ENCODE measurements around the gene C20orf141.

DNA sequence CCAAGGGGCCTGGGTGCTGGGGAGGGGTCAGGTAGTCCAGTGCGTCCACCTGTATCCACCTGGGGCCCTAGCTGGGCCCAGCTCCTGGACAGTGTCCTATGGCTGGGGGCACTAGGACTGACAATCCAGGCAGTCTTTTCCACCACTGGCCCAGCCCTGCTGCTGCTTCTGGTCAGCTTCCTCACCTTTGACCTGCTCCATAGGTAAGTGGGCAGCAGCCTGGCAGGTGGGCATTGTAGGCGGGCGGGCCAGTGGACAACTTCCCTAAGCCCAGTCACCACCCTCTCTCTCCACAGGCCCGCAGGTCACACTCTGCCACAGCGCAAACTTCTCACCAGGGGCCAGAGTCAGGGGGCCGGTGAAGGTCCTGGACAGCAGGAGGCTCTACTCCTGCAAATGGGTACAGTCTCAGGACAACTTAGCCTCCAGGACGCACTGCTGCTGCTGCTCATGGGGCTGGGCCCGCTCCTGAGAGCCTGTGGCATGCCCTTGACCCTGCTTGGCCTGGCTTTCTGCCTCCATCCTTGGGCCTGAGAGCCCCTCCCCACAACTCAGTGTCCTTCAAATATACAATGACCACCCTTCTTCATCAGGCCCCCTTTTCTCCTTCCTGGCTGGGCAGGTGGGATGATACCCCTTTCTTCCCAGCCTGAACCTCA, 584 bp downstream of the C20orf141 start:
- TF ChIP-seq EP300 (IDR thresholded peaks at IDR 0.05) (no peak), POLR2AphosphoS5 (IDR thresholded peaks at IDR 0.05) (no peak), POLR2A (IDR thresholded peaks at IDR 0.05) (no peak)
- TF ChIP-seq, protein P1, sequence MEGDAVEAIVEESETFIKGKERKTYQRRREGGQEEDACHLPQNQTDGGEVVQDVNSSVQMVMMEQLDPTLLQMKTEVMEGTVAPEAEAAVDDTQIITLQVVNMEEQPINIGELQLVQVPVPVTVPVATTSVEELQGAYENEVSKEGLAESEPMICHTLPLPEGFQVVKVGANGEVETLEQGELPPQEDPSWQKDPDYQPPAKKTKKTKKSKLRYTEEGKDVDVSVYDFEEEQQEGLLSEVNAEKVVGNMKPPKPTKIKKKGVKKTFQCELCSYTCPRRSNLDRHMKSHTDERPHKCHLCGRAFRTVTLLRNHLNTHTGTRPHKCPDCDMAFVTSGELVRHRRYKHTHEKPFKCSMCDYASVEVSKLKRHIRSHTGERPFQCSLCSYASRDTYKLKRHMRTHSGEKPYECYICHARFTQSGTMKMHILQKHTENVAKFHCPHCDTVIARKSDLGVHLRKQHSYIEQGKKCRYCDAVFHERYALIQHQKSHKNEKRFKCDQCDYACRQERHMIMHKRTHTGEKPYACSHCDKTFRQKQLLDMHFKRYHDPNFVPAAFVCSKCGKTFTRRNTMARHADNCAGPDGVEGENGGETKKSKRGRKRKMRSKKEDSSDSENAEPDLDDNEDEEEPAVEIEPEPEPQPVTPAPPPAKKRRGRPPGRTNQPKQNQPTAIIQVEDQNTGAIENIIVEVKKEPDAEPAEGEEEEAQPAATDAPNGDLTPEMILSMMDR (IDR thresholded peaks at IDR 0.05) = no peak
